Liver (tissue), 3 donors: Measurements from ENCODE around the gene AUP1.

Source experiments
- CTCF ChIP-seq: fragments of 150-350 bp; IDR thresholded peaks from 2 replicates; pipeline ENCODE4 v1.5.1; 2017; ENCODE audit warnings: improper control_type of control experiment, low read depth, low read length; ENCODE audit not compliant: missing input control
- JUND ChIP-seq, 2 donors: IDR thresholded peaks; 2 replicates each; pipeline ENCODE4 v1.6.1; 2016; ENCODE audit warnings: antibody characterized with exemption in 2 of 2
- MAX ChIP-seq: IDR thresholded peaks from 2 replicates; pipeline ENCODE4 v1.6.1; 2016; ENCODE audit warnings: antibody characterized with exemption
- TAF1 ChIP-seq: conservative IDR thresholded peaks from 2 replicates; pipeline ENCODE4 v1.6.1; 2016; ENCODE audit warnings: antibody characterized with exemption, mild to moderate bottlenecking
- ZBTB33 ChIP-seq: IDR thresholded peaks from 2 replicates; pipeline ENCODE4 v1.6.1; 2016; ENCODE audit warnings: antibody characterized with exemption
- donor health status: healthy.
- donor health status: healthy.

- TF ChIP-seq CTCF (no peak), JUND (IDR thresholded peaks at IDR 0.05) (no peak), TAF1 (no peak), ZBTB33 (no peak), MAX (no peak)
Observed at GRCh38 chr2:74528600-74529356, 728 bp downstream of the AUP1 start.
